Measurements from ENCODE around the gene ALDH3A1. TPM values are rescaled to one million over a fixed set of nuclear protein-coding genes. Genes with fewer than 3 reads are reported as not detected.

Gene ALDH3A1
- total RNA-seq, 1 experiment from 2014 or later, result 0.39 TPM

DNA sequence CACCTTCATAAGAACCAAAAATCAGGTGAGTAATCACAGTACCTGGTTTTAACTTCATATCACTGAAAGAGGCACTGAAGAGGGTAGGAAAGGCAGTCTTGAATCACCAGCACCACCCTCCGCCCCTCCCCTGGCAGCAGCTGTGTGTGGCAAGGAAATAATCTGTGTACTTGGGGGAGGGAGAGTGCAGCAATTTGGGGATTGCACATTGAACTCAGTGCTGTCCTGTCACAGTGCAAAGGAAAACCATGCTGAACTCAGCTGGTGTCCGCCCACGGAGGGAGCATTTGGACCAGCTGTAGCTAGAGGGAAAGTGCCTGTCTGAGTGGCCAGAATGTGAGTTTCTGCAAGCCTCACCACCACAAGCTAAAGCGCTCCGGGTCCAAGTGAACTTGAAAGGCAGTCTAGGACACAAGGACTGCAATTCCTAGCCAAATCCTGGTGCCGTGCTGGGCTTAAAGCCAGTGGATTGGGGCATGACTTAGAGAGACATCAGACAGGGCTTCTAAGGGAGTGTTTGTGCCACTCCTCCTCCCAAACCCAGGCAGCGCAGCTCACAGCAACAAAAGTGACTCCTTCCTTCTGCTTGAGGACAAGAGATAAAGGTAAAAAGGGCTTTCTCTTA, 39.7 kb upstream of the ALDH3A1 start:
- no peak overlapping the region for H2AK5ac ChIP-seq (ENCODE audit: insufficient read length, low read length)
- no peak overlapping the region for H3K18ac ChIP-seq (ENCODE audit: insufficient read length, low read depth, low read length)
- WGBS (ENCODE audit: extremely low coverage, insufficient read length, low lambda C conversion rate), result no CpG with 5 or more reads among the region's 7 CpGs

More for the DNA sequence above, 39.7 kb upstream of the ALDH3A1 start:
- no peaks in the 10 kb centered on the region; a peak in 1 of 5 replicates for H3K9me3 Mint-ChIP-seq
- TF ChIP-seq CTCF (conservative IDR thresholded peaks at IDR 0.05), result no peak
- Histone ChIP-seq H3K27me3 (ENCODE audit: insufficient read depth, low read length) (no peaks in the 10 kb centered on the region), H3K4ac (ENCODE audit: low read depth, low read length) (no peak overlapping the region), H3K23ac (ENCODE audit: insufficient read length, low read depth, low read length) (no peak overlapping the region), H3K27ac (ENCODE audit: insufficient read length, low read depth, low read length) (no peak overlapping the region), H4K5ac (ENCODE audit: insufficient read length, low read depth, low read length) (no peak overlapping the region), H2BK120ac (ENCODE audit: low read depth, low read length, poor library complexity, severe bottlenecking) (no peak overlapping the region), H2AFZ (ENCODE audit: low read length) (no peak overlapping the region), H3K79me2 (ENCODE audit: insufficient read depth, low read length) (no peaks in the 10 kb centered on the region), H3K4me2 (ENCODE audit: insufficient read depth, insufficient read length, low read length) (no peak overlapping the region), H3K79me1 (ENCODE audit: insufficient read depth, low read depth, low read length, poor library complexity, severe bottlenecking) (no peaks in the 10 kb centered on the region), H2BK12ac (ENCODE audit: insufficient read length, low read depth, low read length) (no peak overlapping the region), H3K14ac (ENCODE audit: insufficient read depth, low read length) (no peak overlapping the region), H3K56ac (ENCODE audit: insufficient read length, low read depth, low read length) (no peak overlapping the region), H3K23me2 (ENCODE audit: insufficient read length, low read depth, low read length, poor library complexity, severe bottlenecking) (no peaks in the 10 kb centered on the region), H4K91ac (ENCODE audit: insufficient read length, low read depth, low read length) (no peak overlapping the region), H2BK20ac (ENCODE audit: low read depth, low read length, poor library complexity, severe bottlenecking) (no peak overlapping the region), H4K8ac (replicated peaks; ENCODE audit: insufficient read length, low read depth, low read length) (no peak overlapping the region), H3K9ac (ENCODE audit: extremely low read depth, insufficient read length, low read length) (no peak overlapping the region), H3K9me3 (ENCODE audit: control insufficient read depth, low read depth, low read length) (no peaks in the 10 kb centered on the region), H2BK5ac (ENCODE audit: insufficient read length, low read length) (no peak overlapping the region), H4K20me1 (ENCODE audit: control insufficient read depth, insufficient read depth, insufficient read length) (no peaks in the 10 kb centered on the region), H3T11ph (ENCODE audit: low read length) (no peak overlapping the region), H3K4me1 (ENCODE audit: insufficient read depth, low read length) (no peaks in the 10 kb centered on the region), H2BK15ac (ENCODE audit: low read depth, low read length) (no peak overlapping the region)
- no peaks in the 10 kb centered on the region for H3K4me1 Mint-ChIP-seq
- no peak overlapping the region; a peak in 1 of 7 replicates for H3K27ac Mint-ChIP-seq
- no peaks in the 10 kb centered on the region for H3K27me3 Mint-ChIP-seq (ENCODE audit: low read depth)
- no peak overlapping the region for H3K4me3 Mint-ChIP-seq
- DNase-seq, result no peak
- H3K36me3 Mint-ChIP-seq (ENCODE audit: insufficient read depth in 1 of 3, low read depth in 3 of 3), result peaks cover 3 to 21% (median 10%) of the 10 kb centered on the region in 3 experiments; a peak in 5 of 7 replicates
